CD4-positive, alpha-beta T cell treated with Interleukin-6 at 100 ng/mL for 8 hours (primary cell): ENCODE measurements around the gene TMCO1.
"Not testable (repeated sequence)": the region's sequence is repeated elsewhere in the genome, so short reads cannot be mapped to it uniquely, and the experiment has no call there.

Source experiments
- DNase-seq: peaks from one replicate; pipeline ENCODE4 v3.0.0-alpha.2; 2020; ENCODE audit warnings: mixed read lengths, low spot score

TMCO1 gene

DNA sequence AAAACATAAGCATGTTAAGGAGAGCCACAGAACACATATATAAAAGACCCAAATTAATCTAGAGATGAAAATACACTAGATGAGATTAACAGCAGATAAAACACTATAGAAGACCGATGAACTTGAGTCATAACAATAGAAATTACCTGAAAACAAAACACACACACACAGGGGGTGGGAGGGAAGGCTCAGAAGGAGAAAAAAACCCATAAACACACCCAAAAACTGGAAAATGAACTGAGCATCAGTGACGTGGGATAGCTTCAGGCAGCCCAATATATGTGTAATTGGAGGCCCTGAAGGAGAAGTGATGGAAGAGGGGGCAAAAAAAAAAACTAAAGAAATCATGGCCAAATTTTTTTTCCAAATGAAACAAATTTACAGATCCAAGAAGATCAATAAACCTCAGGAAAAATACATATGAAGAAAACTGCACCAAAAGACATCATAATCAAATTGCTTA is 81.7 kb downstream of the TMCO1 start:
- no peak for DNase-seq

DNA sequence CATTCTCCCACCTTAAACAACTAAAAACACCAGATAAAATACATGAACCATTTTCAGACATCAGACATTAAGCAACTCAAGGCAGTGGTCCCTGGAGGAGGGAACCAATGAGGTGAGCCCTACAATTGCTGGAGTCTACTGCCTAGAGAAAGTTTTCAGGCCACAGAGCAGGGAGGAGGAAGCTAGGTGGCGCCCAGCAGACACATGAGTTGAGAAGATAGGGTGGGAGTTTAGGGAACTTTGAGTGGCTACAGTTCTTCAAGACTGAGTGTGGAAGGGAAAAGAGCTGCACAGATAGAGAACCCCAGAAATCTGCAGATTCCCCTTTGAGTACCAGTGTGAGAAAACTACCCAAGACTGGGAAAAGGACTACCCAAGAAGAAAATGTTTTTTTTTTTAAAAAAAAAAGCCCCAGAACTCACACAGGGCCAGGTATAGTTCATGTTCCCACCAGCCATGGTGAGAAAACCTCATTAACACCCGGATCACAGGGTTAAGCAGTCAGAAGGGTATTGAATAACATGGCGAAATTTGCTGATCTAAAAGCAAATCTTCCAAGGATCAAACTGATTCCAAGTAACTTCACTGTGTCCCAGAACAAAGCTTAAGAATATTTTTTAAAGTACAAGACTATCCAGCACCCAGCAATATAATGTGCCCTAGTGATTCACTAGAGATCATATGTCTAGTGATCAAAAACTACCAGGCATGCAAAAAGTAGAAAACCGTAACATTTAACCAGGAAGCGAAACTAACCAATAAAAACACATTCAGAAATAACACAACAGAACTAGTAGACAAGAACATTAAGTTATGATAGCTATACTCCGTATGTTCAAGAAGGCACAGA is 82.3 kb downstream of the TMCO1 start:
- DNase-seq: no peak

DNA sequence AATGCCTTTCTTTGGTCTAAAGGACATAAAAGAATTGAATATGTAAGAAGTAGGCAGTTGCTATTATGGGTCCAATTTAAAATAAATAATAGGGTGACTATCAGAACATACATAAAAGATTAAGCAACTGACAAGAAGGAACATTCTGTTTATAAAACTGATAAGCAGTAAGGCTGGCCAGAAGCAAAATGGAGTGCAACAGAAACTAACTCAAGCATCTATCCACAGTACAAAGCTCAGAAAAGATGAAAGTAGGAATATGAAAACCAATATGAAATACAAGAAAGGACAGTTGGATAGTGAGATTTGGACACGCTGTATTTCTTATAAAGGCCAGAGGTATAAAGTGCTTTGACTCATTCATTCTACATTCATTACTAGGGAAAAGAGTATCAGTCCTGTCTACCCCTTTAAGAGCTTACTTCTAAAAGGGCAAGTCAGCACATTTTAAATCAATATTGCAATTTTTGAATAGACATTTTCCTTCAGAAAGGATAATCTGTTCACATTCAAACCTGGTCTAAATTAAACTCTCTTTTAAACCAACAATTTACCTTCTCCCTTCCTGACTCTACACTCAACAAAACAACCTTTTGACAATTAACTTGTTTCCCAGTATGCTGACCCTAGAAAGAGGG is 84.7 kb downstream of the TMCO1 start:
- no peak for DNase-seq

DNA sequence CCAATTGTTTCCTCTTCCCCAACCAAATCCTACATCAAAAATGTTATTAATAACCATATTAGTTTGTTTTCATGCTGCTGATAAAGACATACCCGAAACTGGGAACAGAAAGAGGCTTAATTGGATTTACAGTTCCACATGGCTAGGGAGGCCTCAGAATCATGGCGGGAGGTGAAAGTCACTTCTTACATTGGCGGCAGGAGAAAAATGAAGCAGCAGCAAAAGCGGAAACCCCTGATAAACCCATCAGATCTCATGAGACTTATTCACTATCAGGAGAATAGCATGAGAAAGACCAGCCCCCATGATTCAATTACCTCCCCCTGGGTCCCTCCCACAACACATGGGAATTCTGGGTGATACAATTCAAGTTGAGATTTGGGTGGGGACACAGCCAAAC is 87.9 kb downstream of the TMCO1 start:
- DNase-seq: not testable (repeated sequence)

DNA sequence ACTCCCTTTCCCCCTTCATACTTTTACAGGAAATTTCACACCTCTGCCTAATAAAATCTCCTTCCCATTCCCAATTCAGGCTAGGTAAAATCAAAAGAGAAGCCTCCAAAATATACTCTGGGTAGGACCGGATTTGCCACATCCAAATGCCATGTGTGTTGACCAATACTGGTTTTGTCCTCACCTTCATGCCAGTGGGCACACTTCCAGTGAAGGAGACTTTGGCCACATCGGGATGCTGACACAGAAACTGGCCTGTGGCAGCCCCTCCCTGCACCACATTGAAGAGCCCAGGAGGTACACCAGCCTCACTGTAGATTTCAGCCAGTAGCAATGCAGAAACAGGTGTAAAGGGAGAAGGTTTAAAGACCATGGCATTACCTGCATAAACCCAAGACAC is 88.4 kb downstream of the TMCO1 start:
- no peak for DNase-seq

DNA sequence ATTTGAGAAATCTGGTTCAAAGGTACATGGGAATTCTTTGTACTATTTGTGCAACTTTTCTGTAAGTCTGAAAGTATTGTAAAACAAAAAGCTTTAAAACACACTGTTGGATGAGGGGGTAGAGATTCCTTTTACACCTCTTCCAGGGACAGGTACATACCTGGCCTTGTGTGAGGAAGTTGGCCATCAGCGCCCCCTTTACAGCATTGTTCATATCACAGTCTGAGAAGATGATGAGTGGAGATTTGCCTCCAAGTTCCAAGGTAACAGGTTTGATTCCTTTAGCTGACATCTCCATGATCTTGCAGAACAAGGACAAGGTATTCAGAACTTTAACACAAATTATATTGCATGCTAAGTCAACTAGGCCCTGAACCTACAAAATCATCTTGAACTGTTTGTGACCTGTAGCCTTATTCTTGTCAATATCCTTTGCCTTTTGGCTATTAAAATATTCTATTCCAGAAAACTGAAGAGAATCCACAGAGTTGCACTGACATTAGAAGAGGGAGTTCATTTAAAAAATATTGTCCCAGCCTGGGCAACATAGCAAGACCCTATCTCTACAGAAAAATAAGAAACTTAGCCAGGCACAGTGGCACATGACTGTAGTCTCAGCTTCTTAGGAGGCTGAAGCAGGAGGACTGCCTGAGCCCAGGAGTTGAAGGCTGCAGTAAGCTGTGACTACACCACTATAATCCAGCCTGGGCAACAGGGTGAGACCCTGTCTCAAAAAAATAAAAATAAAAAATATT is 89.2 kb downstream of the TMCO1 start:
- no peak for DNase-seq

DNA sequence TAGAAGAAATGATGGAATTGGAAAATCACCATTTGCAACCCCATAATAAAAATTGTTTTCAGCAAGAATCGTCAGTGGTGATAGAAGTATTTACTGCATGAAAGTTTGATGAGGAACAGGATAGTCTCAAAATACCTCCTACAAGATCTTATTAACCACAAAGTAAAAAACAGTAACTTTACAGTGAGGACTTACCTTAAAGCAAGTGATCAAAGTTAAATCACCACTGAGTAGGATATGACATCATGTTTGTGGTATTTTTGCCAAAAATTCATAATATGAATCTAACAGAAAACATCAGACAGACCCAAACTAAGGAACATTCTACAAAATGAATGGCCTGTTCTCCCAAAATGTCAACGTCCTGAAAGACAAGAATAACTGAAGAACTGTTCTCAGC is 90.2 kb downstream of the TMCO1 start:
- DNase-seq: no peak
